DOHH2 (cell line): ENCODE results near the gene ZBTB40.

Experiments
- H3F3A ChIP-seq: fragments of 200-600 bp; sonication (generic), shearing (Covaris generic); 2 replicates; pipeline ENCODE4 v1.6.0; 2016; ENCODE audit warnings: antibody characterized with exemption, mild to moderate bottlenecking; ENCODE audit not compliant: control insufficient read depth, insufficient read depth
- H3K27ac ChIP-seq: fragments of 200-600 bp; sonication (generic); 2 replicates; pipeline ENCODE4 v1.5.1; 2014; ENCODE audit warnings: low read depth, mild to moderate bottlenecking, low read length, moderate library complexity
- H3K27me3 ChIP-seq: fragments of 200-600 bp; sonication (generic); 2 replicates; pipeline ENCODE4 v1.6.1; 2014; ENCODE audit warnings: mild to moderate bottlenecking, low read length, mixed read lengths; ENCODE audit not compliant: control insufficient read depth
- H3K36me3 ChIP-seq: fragments of 200-600 bp; sonication (generic); 2 replicates; pipeline ENCODE4 v1.6.1; 2014; ENCODE audit warnings: mild to moderate bottlenecking, low read length, moderate library complexity, mixed read lengths; ENCODE audit not compliant: control insufficient read depth
- H3K4me1 ChIP-seq: fragments of 200-600 bp; sonication (generic); 2 replicates; pipeline ENCODE4 v1.6.1; 2014; ENCODE audit warnings: mild to moderate bottlenecking, low read length, mixed read lengths; ENCODE audit not compliant: control insufficient read depth
- H3K4me2 ChIP-seq: fragments of 200-600 bp; sonication (generic); 2 replicates; pipeline ENCODE4 v1.6.0; 2014; ENCODE audit warnings: mild to moderate bottlenecking, low read length, moderate library complexity
- H3K4me3 ChIP-seq: fragments of 200-600 bp; sonication (generic); 2 replicates; pipeline ENCODE4 v1.5.1; 2014; ENCODE audit warnings: mild to moderate bottlenecking, low read length, mixed read lengths
- H3K79me2 ChIP-seq: fragments of 200-600 bp; sonication (generic); 2 replicates; pipeline ENCODE4 v1.6.1; 2014; ENCODE audit warnings: mild to moderate bottlenecking, low read length, mixed read lengths; ENCODE audit not compliant: control insufficient read depth
- H3K9me2 ChIP-seq: fragments of 200-600 bp; sonication (generic); replicated peaks from 2 replicates; pipeline ENCODE4 v1.6.1; 2014; ENCODE audit warnings: mild to moderate bottlenecking, low read length, mixed read lengths; ENCODE audit not compliant: control insufficient read depth
- H3K9me3 ChIP-seq: fragments of 200-600 bp; sonication (generic); 2 replicates; pipeline ENCODE4 v1.6.1; 2014; ENCODE audit warnings: antibody characterized with exemption, low read length, mixed read lengths; ENCODE audit not compliant: control insufficient read depth, insufficient read depth
- H4K20me1 ChIP-seq: fragments of 200-600 bp; sonication (generic); 2 replicates; pipeline ENCODE4 v1.6.0; 2014; ENCODE audit warnings: low read depth, mild to moderate bottlenecking, antibody characterized with exemption, low read length, moderate library complexity; ENCODE audit not compliant: control insufficient read depth, insufficient read depth
- CTCF ChIP-seq: fragments of 200-600 bp; sonication (generic); IDR thresholded peaks from one replicate; pipeline ENCODE4 v1.5.1; 2014; ENCODE audit warnings: antibody characterized with exemption, mild to moderate bottlenecking, low read depth, low read length; ENCODE audit not compliant: poor library complexity, severe bottlenecking
- EZH2phosphoT487 ChIP-seq: fragments of 200-600 bp; sonication (generic); IDR thresholded peaks from 2 replicates; pipeline ENCODE4 v1.6.1; 2017; ENCODE audit warnings: borderline replicate concordance, mild to moderate bottlenecking, antibody characterized with exemption, low read length, moderate library complexity, mixed read lengths

The ZBTB40 gene

GRCh38 chr1:22526677-22527076 is 75.0 kb downstream of the ZBTB40 start:
- Histone ChIP-seq H4K20me1 (no peaks in the 10 kb centered on the region), H3K36me3 (peaks cover 13% of the 10 kb centered on the region), H3K27me3 (no peaks in the 10 kb centered on the region), H3K27ac (no peak overlapping the region), H3K9me3 (no peaks in the 10 kb centered on the region), H3K79me2 (no peaks in the 10 kb centered on the region), H3K4me3 (no peak overlapping the region), H3K4me1 (no peaks in the 10 kb centered on the region), H3K9me2 (no peaks in the 10 kb centered on the region), H3K4me2 (no peak overlapping the region), H3F3A (no peaks in the 10 kb centered on the region)
- no peak for TF ChIP-seq CTCF
- TF ChIP-seq EZH2phosphoT487 = no peak

- Histone ChIP-seq H3K27me3 (no peaks in the 10 kb centered on the region), H3K9me2 (no peaks in the 10 kb centered on the region), H3K27ac (no peak overlapping the region), H3K79me2 (no peaks in the 10 kb centered on the region), H3K4me1 (no peaks in the 10 kb centered on the region), H3K4me2 (no peak overlapping the region), H3K36me3 (peaks cover 9% of the 10 kb centered on the region), H4K20me1 (no peaks in the 10 kb centered on the region), H3K9me3 (no peaks in the 10 kb centered on the region), H3F3A (no peaks in the 10 kb centered on the region), H3K4me3 (no peak overlapping the region)
- TF ChIP-seq EZH2phosphoT487 = no peak
- TF ChIP-seq CTCF = no peak
Observed at GRCh38 chr1:22527122-22527521, 75.5 kb downstream of the ZBTB40 start.

GRCh38 chr1:22527555-22528296 is 76.1 kb downstream of the ZBTB40 start:
- Histone ChIP-seq H3K79me2 (no peaks in the 10 kb centered on the region), H3K9me2 (no peaks in the 10 kb centered on the region), H3F3A (no peaks in the 10 kb centered on the region), H3K9me3 (no peaks in the 10 kb centered on the region), H3K4me2 (no peak overlapping the region), H4K20me1 (no peaks in the 10 kb centered on the region), H3K4me3 (no peak overlapping the region), H3K27me3 (no peaks in the 10 kb centered on the region), H3K4me1 (no peaks in the 10 kb centered on the region), H3K36me3 (peaks cover 7% of the 10 kb centered on the region; the same call in 1 of the 2 replicates), H3K27ac (no peak overlapping the region)
- no peak for TF ChIP-seq CTCF
- no peak for TF ChIP-seq EZH2phosphoT487
